H9 (cell line): ENCODE data around the gene SURF2. TPM values are rescaled to one million over a fixed set of nuclear protein-coding genes. Genes with fewer than 3 reads are reported as not detected.

ENCODE experiments used
- DNase-seq: peaks from one replicate; pipeline ENCODE4 v3.0.0-alpha.2; 2017
- H2AFZ ChIP-seq: one replicate; pipeline ENCODE4 v1.6.1; 2013; ENCODE audit warnings: mild to moderate bottlenecking, low read length, control low read depth, moderate library complexity
- H2AK5ac ChIP-seq: 2 replicates; pipeline ENCODE4 v1.6.1; 2013; ENCODE audit warnings: low read length, control low read depth, mixed read lengths; ENCODE audit not compliant: insufficient read length
- H2BK120ac ChIP-seq: one replicate; pipeline ENCODE4 v1.6.1; 2013; ENCODE audit warnings: low read depth, mild to moderate bottlenecking, low read length, control low read depth, inconsistent platforms; ENCODE audit not compliant: poor library complexity, severe bottlenecking
- H2BK12ac ChIP-seq: 2 replicates; pipeline ENCODE4 v1.6.1; 2013; ENCODE audit warnings: low read length, control low read depth, mixed read lengths, low read depth; ENCODE audit not compliant: insufficient read length
- H2BK15ac ChIP-seq: 2 replicates; pipeline ENCODE4 v1.6.1; 2013; ENCODE audit warnings: low read depth, low read length, control low read depth
- H2BK20ac ChIP-seq: one replicate; pipeline ENCODE4 v1.6.1; 2013; ENCODE audit warnings: low read depth, mild to moderate bottlenecking, low read length, control low read depth, inconsistent platforms; ENCODE audit not compliant: poor library complexity, severe bottlenecking
- H2BK5ac ChIP-seq: 2 replicates; pipeline ENCODE4 v1.6.1; 2013; ENCODE audit warnings: low read length, control low read depth, mixed read lengths; ENCODE audit not compliant: insufficient read length
- H3K14ac ChIP-seq: 2 replicates; pipeline ENCODE4 v1.6.1; 2013; ENCODE audit warnings: low read length, control low read depth; ENCODE audit not compliant: insufficient read depth
- H3K18ac ChIP-seq: 2 replicates; pipeline ENCODE4 v1.6.1; 2013; ENCODE audit warnings: low read depth, mild to moderate bottlenecking, mixed read lengths, low read length, control low read depth; ENCODE audit not compliant: insufficient read length
- H3K23ac ChIP-seq: 2 replicates; pipeline ENCODE4 v1.6.1; 2013; ENCODE audit warnings: low read length, control low read depth, mixed read lengths, low read depth; ENCODE audit not compliant: insufficient read length
- H3K23me2 ChIP-seq: 2 replicates; pipeline ENCODE4 v1.6.1; 2013; ENCODE audit warnings: low read depth, mild to moderate bottlenecking, mixed read lengths, low read length, control low read depth; ENCODE audit not compliant: insufficient read length, poor library complexity, severe bottlenecking
- H3K27ac ChIP-seq: 2 replicates; pipeline ENCODE4 v1.5.1; 2013; ENCODE audit warnings: low read length, control low read depth, mixed read lengths, low read depth; ENCODE audit not compliant: insufficient read length
- H3K27me3 ChIP-seq: 2 replicates; pipeline ENCODE4 v1.6.1; 2013; ENCODE audit warnings: low read length, control low read depth, inconsistent platforms; ENCODE audit not compliant: insufficient read depth
- H3K4ac ChIP-seq: 2 replicates; pipeline ENCODE4 v1.6.1; 2013; ENCODE audit warnings: low read depth, mild to moderate bottlenecking, control low read depth, inconsistent platforms, low read length, moderate library complexity
- H3K4me1 ChIP-seq: 2 replicates; pipeline ENCODE4 v1.6.1; 2013; ENCODE audit warnings: low read length, control low read depth, inconsistent platforms; ENCODE audit not compliant: insufficient read depth
- H3K4me2 ChIP-seq: 2 replicates; pipeline ENCODE4 v1.6.1; 2013; ENCODE audit warnings: low read length, control low read depth, mixed read lengths; ENCODE audit not compliant: insufficient read length, insufficient read depth
- H3K56ac ChIP-seq: 2 replicates; pipeline ENCODE4 v1.6.1; 2013; ENCODE audit warnings: low read depth, mild to moderate bottlenecking, mixed read lengths, low read length, control low read depth; ENCODE audit not compliant: insufficient read length
- H3K79me1 ChIP-seq: 2 replicates; pipeline ENCODE4 v1.6.1; 2013; ENCODE audit warnings: low read depth, mild to moderate bottlenecking, moderate library complexity, low read length, control low read depth, inconsistent platforms; ENCODE audit not compliant: insufficient read depth, poor library complexity, severe bottlenecking
- H3K79me2 ChIP-seq: 2 replicates; pipeline ENCODE4 v1.6.1; 2013; ENCODE audit warnings: low read length, control low read depth, inconsistent platforms; ENCODE audit not compliant: insufficient read depth
- H3K9ac ChIP-seq: 2 replicates; pipeline ENCODE4 v1.6.1; 2013; ENCODE audit warnings: low read length, control low read depth, mixed read lengths; ENCODE audit not compliant: insufficient read length; ENCODE audit errors: extremely low read depth
- H3K9me3 ChIP-seq: one replicate; pipeline ENCODE4 v1.6.1; 2013; ENCODE audit warnings: low read depth, low read length, inconsistent platforms; ENCODE audit not compliant: control insufficient read depth
- H3T11ph ChIP-seq: one replicate; pipeline ENCODE4 v1.6.1; 2013; ENCODE audit warnings: mild to moderate bottlenecking, low read length, control low read depth, inconsistent platforms
- H4K20me1 ChIP-seq: one replicate; pipeline ENCODE4 v1.6.1; 2013; ENCODE audit not compliant: control insufficient read depth, insufficient read length, insufficient read depth
- H4K5ac ChIP-seq: 2 replicates; pipeline ENCODE4 v1.6.1; 2013; ENCODE audit warnings: low read depth, mild to moderate bottlenecking, mixed read lengths, low read length, control low read depth; ENCODE audit not compliant: insufficient read length
- H4K8ac ChIP-seq: replicated peaks from 2 replicates; pipeline ENCODE4 v1.6.1; 2013; ENCODE audit warnings: low read length, control low read depth, mixed read lengths, low read depth; ENCODE audit not compliant: insufficient read length
- H4K91ac ChIP-seq: 2 replicates; pipeline ENCODE4 v1.6.1; 2013; ENCODE audit warnings: low read depth, mild to moderate bottlenecking, moderate library complexity, mixed read lengths, low read length, control low read depth; ENCODE audit not compliant: insufficient read length
- H3K27ac Mint-ChIP-seq, 3 experiments: 2 replicates in 2 of 3; 3 replicates in 1 of 3; pipeline ENCODE4 v1.8.0; 2020 to 2021; ENCODE audit warnings: mixed read lengths in 3 of 3, mild to moderate bottlenecking in 1 of 3, moderate library complexity in 1 of 3
- H3K27me3 Mint-ChIP-seq: 2 replicates; pipeline ENCODE4 v1.8.0; 2021; ENCODE audit warnings: low read depth, mild to moderate bottlenecking, moderate library complexity, mixed read lengths
- H3K36me3 Mint-ChIP-seq, 3 experiments: 2 replicates in 2 of 3; 3 replicates in 1 of 3; pipeline ENCODE4 v1.8.0; 2020 to 2021; ENCODE audit warnings: low read depth in 3 of 3, mixed read lengths in 3 of 3; ENCODE audit not compliant: insufficient read depth in 1 of 3
- H3K4me1 Mint-ChIP-seq, 2 experiments: 2 replicates each; pipeline ENCODE4 v1.8.0; 2020; ENCODE audit warnings: mixed read lengths in 2 of 2
- H3K4me3 Mint-ChIP-seq, 2 experiments: 2 replicates in 1 of 2; 3 replicates in 1 of 2; pipeline ENCODE4 v1.8.0; 2020 to 2021; ENCODE audit warnings: mild to moderate bottlenecking in 2 of 2, mixed read lengths in 2 of 2, moderate library complexity in 1 of 2
- H3K9me3 Mint-ChIP-seq, 2 experiments: 2 replicates in 1 of 2; 3 replicates in 1 of 2; pipeline ENCODE4 v1.8.0; 2020; ENCODE audit warnings: mild to moderate bottlenecking in 2 of 2, mixed read lengths in 2 of 2, moderate library complexity in 1 of 2
- CTCF ChIP-seq: fragments of 200-600 bp; sonication (generic); conservative IDR thresholded peaks from 3 replicates; pipeline ENCODE4 v1.8.0; 2021; ENCODE audit warnings: antibody characterized with exemption, mild to moderate bottlenecking
- WGBS: extraction: QIAGEN DNeasy Blood & Tissue Kit; methylation state at CpG from one replicate; pipeline ENCODE4 v1.1.7; 2013; ENCODE audit warnings: missing lambda C conversion rate, low lambda C conversion rate, mixed read lengths; ENCODE audit not compliant: insufficient read length; ENCODE audit errors: extremely low coverage; 5-methylcytosine and 5-hydroxymethylcytosine counted together
- total RNA-seq: library from RNA; stranded (reverse); gene quantifications from 2 replicates; pipeline ENCODE4 v1.2.1, GENCODE V29; 2021

SURF2 gene
- total RNA-seq, 1 experiment from 2014 or later = 44.4 TPM

DNA sequence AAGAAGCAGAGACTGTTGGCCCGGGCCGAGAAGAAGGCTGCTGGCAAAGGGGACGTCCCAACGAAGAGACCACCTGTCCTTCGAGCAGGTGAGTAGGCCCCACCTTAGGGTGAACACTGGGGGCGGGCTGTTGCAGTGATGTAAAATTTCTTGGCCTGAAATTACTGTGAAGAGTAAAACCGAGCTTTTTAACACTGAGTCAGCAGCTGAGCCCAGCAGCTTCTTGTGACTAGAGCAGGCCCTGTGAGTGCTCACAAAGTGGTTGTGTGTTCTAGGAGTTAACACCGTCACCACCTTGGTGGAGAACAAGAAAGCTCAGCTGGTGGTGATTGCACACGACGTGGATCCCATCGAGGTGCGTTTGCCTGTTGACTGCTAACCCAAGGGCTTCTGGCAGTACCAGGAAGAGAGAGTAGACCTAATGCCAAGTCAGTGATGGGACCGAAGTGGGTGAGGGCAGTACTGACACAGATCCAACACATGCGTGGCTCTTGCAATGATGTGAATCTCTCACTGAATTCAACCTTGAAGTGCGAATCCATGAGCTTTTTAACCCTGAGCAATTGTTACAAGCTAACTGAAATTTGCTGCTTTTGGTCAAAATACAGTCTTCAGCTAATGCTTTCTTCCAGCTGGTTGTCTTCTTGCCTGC is 6.3 kb upstream of the SURF2 start:
- Histone ChIP-seq H2BK12ac (no peak overlapping the region), H3K14ac (no peak overlapping the region), H4K91ac (no peak overlapping the region), H3K79me2 (peaks cover 13% of the 10 kb centered on the region; the same call in 1 of the 2 replicates), H3K4ac (no peak overlapping the region), H3K18ac (no peak overlapping the region), H4K8ac (no peak overlapping the region), H4K20me1 (no peaks in the 10 kb centered on the region), H3K4me2 (peak overlapping the region; percentile 98), H3K56ac (no peak overlapping the region), H3K9ac (peak overlapping the region; percentile 31), H3K23me2 (peaks cover 5% of the 10 kb centered on the region), H2BK15ac (no peak overlapping the region), H3K9me3 (no peaks in the 10 kb centered on the region), H3K27me3 (no peaks in the 10 kb centered on the region), H3K27ac (no peak overlapping the region), H2BK20ac (no peak overlapping the region), H2AK5ac (no peak overlapping the region), H3K79me1 (peaks cover 10% of the 10 kb centered on the region), H2BK5ac (no peak overlapping the region), H3K23ac (no peak overlapping the region), H2BK120ac (no peak overlapping the region), H3T11ph (no peak overlapping the region), H3K4me1 (no peaks in the 10 kb centered on the region; the same call in 1 of the 2 replicates), H4K5ac (no peak overlapping the region), H2AFZ (no peak overlapping the region)
- TF ChIP-seq CTCF = no peak
- Mint-ChIP-seq H3K27me3 (no peaks in the 10 kb centered on the region), H3K4me3 (peak overlapping the region; percentile 95 to 99), H3K36me3 (peaks cover 50 to 73% (median 66%) of the 10 kb centered on the region in 3 experiments), H3K9me3 (peaks cover 0 to 3% of the 10 kb centered on the region in 2 experiments; a peak in 1 of 5 replicates), H3K27ac (peak overlapping the region; percentile 77 to 97 (median 86); a peak in 6 of 7 replicates), H3K4me1 (peaks cover 24 to 35% of the 10 kb centered on the region in 2 experiments)
- WGBS = no CpG with 5 or more reads among the region's 15 CpGs
- no peak for DNase-seq
